ENCODE results near the gene KDELR3. TPM values are rescaled to one million over a fixed set of nuclear protein-coding genes. Genes with fewer than 3 reads are reported as not detected.

Gene KDELR3
- total and polyA plus RNA-seq, 2 donors, result 1.9 to 2.3 TPM

GRCh38 chr22:38494498-38494897 lies 26.6 kb downstream of the KDELR3 start:
- WGBS, result 48% methylated on average over 2 of the region's 2 CpGs
- no peaks in the 10 kb centered on the region for H3K9me3 ChIP-seq (ENCODE audit: control insufficient read depth in 2 of 2, insufficient read depth in 1 of 2, low read length in 1 of 2)
- H3K36me3 ChIP-seq (ENCODE audit: control insufficient read depth in 2 of 2, insufficient read depth in 2 of 2, low read length in 1 of 2), result peaks cover 84 to 98% of the 10 kb centered on the region in 2 donors
- no peak overlapping the region for H3K4me3 ChIP-seq (ENCODE audit: low read length in 2 of 2)
- no peaks in the 10 kb centered on the region for H3K4me1 ChIP-seq (ENCODE audit: control insufficient read depth in 2 of 2, insufficient read depth in 2 of 2, low read length in 2 of 2)
- DNase-seq (ENCODE audit: low read depth in 6 of 9, low spot score in 9 of 9), result no peak
- H3K27me3 ChIP-seq (ENCODE audit: control insufficient read depth in 2 of 2, insufficient read depth in 1 of 2, low read length in 1 of 2), result no peaks in the 10 kb centered on the region
- H3K27ac ChIP-seq (ENCODE audit: low read depth in 1 of 2, low read length in 1 of 2), result no peak overlapping the region

- H3K4me3 ChIP-seq (ENCODE audit: low read length in 2 of 2), result no peak overlapping the region
- H3K27ac ChIP-seq (ENCODE audit: low read depth in 1 of 2, low read length in 1 of 2), result no peak overlapping the region
- no peak for DNase-seq (ENCODE audit: low read depth in 6 of 9, low spot score in 9 of 9)
- no peaks in the 10 kb centered on the region for H3K4me1 ChIP-seq (ENCODE audit: control insufficient read depth in 2 of 2, insufficient read depth in 2 of 2, low read length in 2 of 2)
- H3K27me3 ChIP-seq (ENCODE audit: control insufficient read depth in 2 of 2, insufficient read depth in 1 of 2, low read length in 1 of 2), result no peaks in the 10 kb centered on the region
- peaks cover 83 to 98% of the 10 kb centered on the region in 2 donors for H3K36me3 ChIP-seq (ENCODE audit: control insufficient read depth in 2 of 2, insufficient read depth in 2 of 2, low read length in 1 of 2)
- no peaks in the 10 kb centered on the region for H3K9me3 ChIP-seq (ENCODE audit: control insufficient read depth in 2 of 2, insufficient read depth in 1 of 2, low read length in 1 of 2)
- 97% methylated on average over 12 of the region's 12 CpGs for WGBS
Observed at GRCh38 chr22:38494939-38495338, 27.0 kb downstream of the KDELR3 start.

- 94% methylated on average over 3 of the region's 3 CpGs for WGBS
- H3K9me3 ChIP-seq (ENCODE audit: control insufficient read depth in 2 of 2, insufficient read depth in 1 of 2, low read length in 1 of 2), result no peaks in the 10 kb centered on the region
- no peak for DNase-seq (ENCODE audit: low read depth in 6 of 9, low spot score in 9 of 9)
- H3K36me3 ChIP-seq (ENCODE audit: control insufficient read depth in 2 of 2, insufficient read depth in 2 of 2, low read length in 1 of 2), result peaks cover 71 to 94% of the 10 kb centered on the region in 2 donors
- H3K27ac ChIP-seq (ENCODE audit: low read depth in 1 of 2, low read length in 1 of 2), result no peak overlapping the region
- no peaks in the 10 kb centered on the region for H3K27me3 ChIP-seq (ENCODE audit: control insufficient read depth in 2 of 2, insufficient read depth in 1 of 2, low read length in 1 of 2)
- peaks cover 0 to under 1% of the 10 kb centered on the region in 2 donors for H3K4me1 ChIP-seq (ENCODE audit: control insufficient read depth in 2 of 2, insufficient read depth in 2 of 2, low read length in 2 of 2)
- H3K4me3 ChIP-seq (ENCODE audit: low read length in 2 of 2), result no peak overlapping the region
Observed at GRCh38 chr22:38497869-38498268, 30.0 kb downstream of the KDELR3 start.

- Histone ChIP-seq H3K27me3 (ENCODE audit: control insufficient read depth in 2 of 2, insufficient read depth in 1 of 2, low read length in 1 of 2) (no peaks in the 10 kb centered on the region), H3K9me3 (ENCODE audit: control insufficient read depth in 2 of 2, insufficient read depth in 1 of 2, low read length in 1 of 2) (peaks cover 0 to 5% of the 10 kb centered on the region in 2 donors), H3K36me3 (ENCODE audit: control insufficient read depth in 2 of 2, insufficient read depth in 2 of 2, low read length in 1 of 2) (peaks cover 37 to 69% of the 10 kb centered on the region in 2 donors), H3K4me3 (ENCODE audit: low read length in 2 of 2) (no peak overlapping the region), H3K27ac (ENCODE audit: low read depth in 1 of 2, low read length in 1 of 2) (no peak overlapping the region), H3K4me1 (ENCODE audit: control insufficient read depth in 2 of 2, insufficient read depth in 2 of 2, low read length in 2 of 2) (peaks cover 7 to 9% of the 10 kb centered on the region in 2 donors)
- 94% methylated on average over 10 of the region's 10 CpGs for WGBS
- no peak for DNase-seq (ENCODE audit: low read depth in 6 of 9, low spot score in 9 of 9)
Observed at GRCh38 chr22:38501797-38502672, 34.1 kb downstream of the KDELR3 start.

GRCh38 chr22:38503021-38503420 lies 35.1 kb downstream of the KDELR3 start:
- DNase-seq (ENCODE audit: low read depth in 6 of 9, low spot score in 9 of 9), result no peak
- H3K27me3 ChIP-seq (ENCODE audit: control insufficient read depth in 2 of 2, insufficient read depth in 1 of 2, low read length in 1 of 2), result no peaks in the 10 kb centered on the region
- H3K4me3 ChIP-seq (ENCODE audit: low read length in 2 of 2), result peak overlapping the region in 1 of 2 donors; percentile 25
- H3K9me3 ChIP-seq (ENCODE audit: control insufficient read depth in 2 of 2, insufficient read depth in 1 of 2, low read length in 1 of 2), result peaks cover 0 to 9% of the 10 kb centered on the region in 2 donors
- H3K27ac ChIP-seq (ENCODE audit: low read depth in 1 of 2, low read length in 1 of 2), result no peak overlapping the region
- H3K4me1 ChIP-seq (ENCODE audit: control insufficient read depth in 2 of 2, insufficient read depth in 2 of 2, low read length in 2 of 2), result peaks cover 7 to 13% of the 10 kb centered on the region in 2 donors
- WGBS, result 59% methylated on average over 4 of the region's 4 CpGs
- H3K36me3 ChIP-seq (ENCODE audit: control insufficient read depth in 2 of 2, insufficient read depth in 2 of 2, low read length in 1 of 2), result peaks cover 28 to 60% of the 10 kb centered on the region in 2 donors

- Histone ChIP-seq H3K27me3 (ENCODE audit: control insufficient read depth in 2 of 2, insufficient read depth in 1 of 2, low read length in 1 of 2) (no peaks in the 10 kb centered on the region), H3K4me1 (ENCODE audit: control insufficient read depth in 2 of 2, insufficient read depth in 2 of 2, low read length in 2 of 2) (peaks cover 7 to 13% of the 10 kb centered on the region in 2 donors), H3K36me3 (ENCODE audit: control insufficient read depth in 2 of 2, insufficient read depth in 2 of 2, low read length in 1 of 2) (peaks cover 11 to 41% of the 10 kb centered on the region in 2 donors), H3K27ac (ENCODE audit: low read depth in 1 of 2, low read length in 1 of 2) (peak overlapping the region; percentile 100), H3K9me3 (ENCODE audit: control insufficient read depth in 2 of 2, insufficient read depth in 1 of 2, low read length in 1 of 2) (peaks cover 0 to 9% of the 10 kb centered on the region in 2 donors), H3K4me3 (ENCODE audit: low read length in 2 of 2) (peak overlapping the region; percentile 69 to 97)
- WGBS, result under 1% methylated on average over 35 of the region's 35 CpGs
- peak in 8 of 9 donors; percentile 22 to 71 (median 42) for DNase-seq (ENCODE audit: low read depth in 6 of 9, low spot score in 9 of 9)
Observed at GRCh38 chr22:38504731-38505540, 37.0 kb downstream of the KDELR3 start.

GRCh38 chr22:38505541-38506117 lies 37.7 kb downstream of the KDELR3 start:
- WGBS, result under 1% methylated on average over 69 of the region's 69 CpGs
- H3K36me3 ChIP-seq (ENCODE audit: control insufficient read depth in 2 of 2, insufficient read depth in 2 of 2, low read length in 1 of 2), result peaks cover 6 to 36% of the 10 kb centered on the region in 2 donors
- H3K27me3 ChIP-seq (ENCODE audit: control insufficient read depth in 2 of 2, insufficient read depth in 1 of 2, low read length in 1 of 2), result no peaks in the 10 kb centered on the region
- peak overlapping the region; percentile 100 for H3K27ac ChIP-seq (ENCODE audit: low read depth in 1 of 2, low read length in 1 of 2)
- peaks cover 7 to 13% of the 10 kb centered on the region in 2 donors for H3K4me1 ChIP-seq (ENCODE audit: control insufficient read depth in 2 of 2, insufficient read depth in 2 of 2, low read length in 2 of 2)
- peak in 6 of 9 donors; percentile 40 to 75 (median 66) for DNase-seq (ENCODE audit: low read depth in 6 of 9, low spot score in 9 of 9)
- peak overlapping the region; percentile 69 to 97 for H3K4me3 ChIP-seq (ENCODE audit: low read length in 2 of 2)
- H3K9me3 ChIP-seq (ENCODE audit: control insufficient read depth in 2 of 2, insufficient read depth in 1 of 2, low read length in 1 of 2), result peaks cover 0 to 9% of the 10 kb centered on the region in 2 donors

- under 1% methylated on average over 83 of the region's 83 CpGs for WGBS
Observed at GRCh38 chr22:38506118-38506962, 38.4 kb downstream of the KDELR3 start, which contains the start of gene DDX17. Gene DDX17 (minus strand): TSS chr22:38506311.

More at GRCh38 chr22:38506118-38506962, 38.4 kb downstream of the KDELR3 start, which contains the start of gene DDX17:
- peak; percentile 98 to 100 (median 100) for DNase-seq (ENCODE audit: low read depth in 6 of 9, low spot score in 9 of 9)
- Histone ChIP-seq H3K36me3 (ENCODE audit: control insufficient read depth in 2 of 2, insufficient read depth in 2 of 2, low read length in 1 of 2) (peaks cover 6 to 29% of the 10 kb centered on the region in 2 donors), H3K4me3 (ENCODE audit: low read length in 2 of 2) (peak within 1 kb of the TSS; percentile 69 to 97), H3K4me1 (ENCODE audit: control insufficient read depth in 2 of 2, insufficient read depth in 2 of 2, low read length in 2 of 2) (peaks cover 7 to 13% of the 10 kb centered on the region in 2 donors), H3K27me3 (ENCODE audit: control insufficient read depth in 2 of 2, insufficient read depth in 1 of 2, low read length in 1 of 2) (no peaks in the 10 kb centered on the region), H3K27ac (ENCODE audit: low read depth in 1 of 2, low read length in 1 of 2) (peak within 1 kb of the TSS; percentile 100), H3K9me3 (ENCODE audit: control insufficient read depth in 2 of 2, insufficient read depth in 1 of 2, low read length in 1 of 2) (peaks cover 0 to 9% of the 10 kb centered on the region in 2 donors)
